ENCODE data around the gene CDC42BPB. TPM values are rescaled to one million over a fixed set of nuclear protein-coding genes. Genes with fewer than 3 reads are reported as not detected.

Gene CDC42BPB
- total RNA-seq, 1 experiment from 2014 or later: 96.9 TPM

DNA sequence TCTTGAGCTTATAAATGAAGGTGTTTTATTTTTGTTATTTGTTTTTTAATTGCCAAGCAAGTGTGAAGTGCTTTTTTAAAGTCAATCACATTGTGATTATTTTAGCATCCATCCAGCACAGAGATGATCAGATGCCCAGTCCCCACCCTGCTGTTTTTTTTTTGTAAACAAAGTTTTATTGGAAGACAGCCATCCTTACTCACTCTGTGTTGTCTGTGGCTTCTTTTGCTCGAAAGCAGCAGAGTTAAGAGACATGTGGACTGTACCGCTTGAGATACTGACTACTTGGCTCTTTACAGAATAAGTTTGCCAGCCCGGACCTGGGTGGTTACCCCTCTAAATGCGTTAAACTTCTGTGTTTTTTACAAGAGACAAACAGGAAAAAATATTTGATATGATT lies 165.8 kb downstream of the CDC42BPB start (continued):
- TF ChIP-seq, protein P1, sequence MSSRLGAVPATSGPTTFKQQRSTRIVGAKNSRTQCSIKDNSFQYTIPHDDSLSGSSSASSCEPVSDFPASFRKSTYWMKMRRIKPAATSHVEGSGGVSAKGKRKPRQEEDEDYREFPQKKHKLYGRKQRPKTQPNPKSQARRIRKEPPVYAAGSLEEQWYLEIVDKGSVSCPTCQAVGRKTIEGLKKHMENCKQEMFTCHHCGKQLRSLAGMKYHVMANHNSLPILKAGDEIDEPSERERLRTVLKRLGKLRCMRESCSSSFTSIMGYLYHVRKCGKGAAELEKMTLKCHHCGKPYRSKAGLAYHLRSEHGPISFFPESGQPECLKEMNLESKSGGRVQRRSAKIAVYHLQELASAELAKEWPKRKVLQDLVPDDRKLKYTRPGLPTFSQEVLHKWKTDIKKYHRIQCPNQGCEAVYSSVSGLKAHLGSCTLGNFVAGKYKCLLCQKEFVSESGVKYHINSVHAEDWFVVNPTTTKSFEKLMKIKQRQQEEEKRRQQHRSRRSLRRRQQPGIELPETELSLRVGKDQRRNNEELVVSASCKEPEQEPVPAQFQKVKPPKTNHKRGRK (CRISPR knock-in tag; IDR thresholded peaks at IDR 0.05; ENCODE audit: borderline replicate concordance): no peak
- TF ChIP-seq, protein P2, sequence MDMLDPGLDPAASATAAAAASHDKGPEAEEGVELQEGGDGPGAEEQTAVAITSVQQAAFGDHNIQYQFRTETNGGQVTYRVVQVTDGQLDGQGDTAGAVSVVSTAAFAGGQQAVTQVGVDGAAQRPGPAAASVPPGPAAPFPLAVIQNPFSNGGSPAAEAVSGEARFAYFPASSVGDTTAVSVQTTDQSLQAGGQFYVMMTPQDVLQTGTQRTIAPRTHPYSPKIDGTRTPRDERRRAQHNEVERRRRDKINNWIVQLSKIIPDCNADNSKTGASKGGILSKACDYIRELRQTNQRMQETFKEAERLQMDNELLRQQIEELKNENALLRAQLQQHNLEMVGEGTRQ (CRISPR knock-in tag; IDR thresholded peaks at IDR 0.05): no peak
- no peak for TF ChIP-seq KAT7 (CRISPR knock-in tag; IDR thresholded peaks at IDR 0.05; ENCODE audit: borderline replicate concordance)
- TF ChIP-seq, protein P3, sequence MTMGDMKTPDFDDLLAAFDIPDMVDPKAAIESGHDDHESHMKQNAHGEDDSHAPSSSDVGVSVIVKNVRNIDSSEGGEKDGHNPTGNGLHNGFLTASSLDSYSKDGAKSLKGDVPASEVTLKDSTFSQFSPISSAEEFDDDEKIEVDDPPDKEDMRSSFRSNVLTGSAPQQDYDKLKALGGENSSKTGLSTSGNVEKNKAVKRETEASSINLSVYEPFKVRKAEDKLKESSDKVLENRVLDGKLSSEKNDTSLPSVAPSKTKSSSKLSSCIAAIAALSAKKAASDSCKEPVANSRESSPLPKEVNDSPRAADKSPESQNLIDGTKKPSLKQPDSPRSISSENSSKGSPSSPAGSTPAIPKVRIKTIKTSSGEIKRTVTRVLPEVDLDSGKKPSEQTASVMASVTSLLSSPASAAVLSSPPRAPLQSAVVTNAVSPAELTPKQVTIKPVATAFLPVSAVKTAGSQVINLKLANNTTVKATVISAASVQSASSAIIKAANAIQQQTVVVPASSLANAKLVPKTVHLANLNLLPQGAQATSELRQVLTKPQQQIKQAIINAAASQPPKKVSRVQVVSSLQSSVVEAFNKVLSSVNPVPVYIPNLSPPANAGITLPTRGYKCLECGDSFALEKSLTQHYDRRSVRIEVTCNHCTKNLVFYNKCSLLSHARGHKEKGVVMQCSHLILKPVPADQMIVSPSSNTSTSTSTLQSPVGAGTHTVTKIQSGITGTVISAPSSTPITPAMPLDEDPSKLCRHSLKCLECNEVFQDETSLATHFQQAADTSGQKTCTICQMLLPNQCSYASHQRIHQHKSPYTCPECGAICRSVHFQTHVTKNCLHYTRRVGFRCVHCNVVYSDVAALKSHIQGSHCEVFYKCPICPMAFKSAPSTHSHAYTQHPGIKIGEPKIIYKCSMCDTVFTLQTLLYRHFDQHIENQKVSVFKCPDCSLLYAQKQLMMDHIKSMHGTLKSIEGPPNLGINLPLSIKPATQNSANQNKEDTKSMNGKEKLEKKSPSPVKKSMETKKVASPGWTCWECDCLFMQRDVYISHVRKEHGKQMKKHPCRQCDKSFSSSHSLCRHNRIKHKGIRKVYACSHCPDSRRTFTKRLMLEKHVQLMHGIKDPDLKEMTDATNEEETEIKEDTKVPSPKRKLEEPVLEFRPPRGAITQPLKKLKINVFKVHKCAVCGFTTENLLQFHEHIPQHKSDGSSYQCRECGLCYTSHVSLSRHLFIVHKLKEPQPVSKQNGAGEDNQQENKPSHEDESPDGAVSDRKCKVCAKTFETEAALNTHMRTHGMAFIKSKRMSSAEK (CRISPR knock-in tag; IDR thresholded peaks at IDR 0.05; ENCODE audit: borderline replicate concordance): no peak

DNA sequence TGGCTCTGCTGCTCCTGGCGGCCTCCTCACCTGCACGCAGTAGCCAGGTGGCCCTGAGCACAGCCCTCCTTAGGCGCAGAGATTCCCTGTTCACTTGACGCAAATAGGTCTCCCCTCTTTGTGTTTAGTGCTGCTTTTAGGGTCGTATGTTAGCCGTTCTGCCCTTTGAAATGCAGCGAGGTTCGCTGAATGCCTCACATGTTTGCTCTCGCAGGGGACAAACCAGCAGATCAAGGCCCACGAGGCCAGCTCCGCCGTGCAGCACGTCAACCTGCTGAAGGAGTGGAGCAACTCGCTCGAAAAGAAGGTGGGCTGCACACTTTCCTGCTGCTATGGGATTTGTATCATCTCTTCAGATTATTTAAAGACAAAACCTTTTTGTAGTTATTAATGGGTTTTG lies 166.2 kb downstream of the CDC42BPB start:
- ChIA-PET CTCF (no interaction called here), POLR2A (no interaction called here)
- H3K9me3 Mint-ChIP-seq: no peaks in the 10 kb centered on the region
- ATAC-seq (no peak), DNase-seq (ENCODE audit: low spot score) (no peak)
- H3K27ac Mint-ChIP-seq: no peak overlapping the region
- H3K4me3 Mint-ChIP-seq: no peak overlapping the region
- TF ChIP-seq, protein P4, sequence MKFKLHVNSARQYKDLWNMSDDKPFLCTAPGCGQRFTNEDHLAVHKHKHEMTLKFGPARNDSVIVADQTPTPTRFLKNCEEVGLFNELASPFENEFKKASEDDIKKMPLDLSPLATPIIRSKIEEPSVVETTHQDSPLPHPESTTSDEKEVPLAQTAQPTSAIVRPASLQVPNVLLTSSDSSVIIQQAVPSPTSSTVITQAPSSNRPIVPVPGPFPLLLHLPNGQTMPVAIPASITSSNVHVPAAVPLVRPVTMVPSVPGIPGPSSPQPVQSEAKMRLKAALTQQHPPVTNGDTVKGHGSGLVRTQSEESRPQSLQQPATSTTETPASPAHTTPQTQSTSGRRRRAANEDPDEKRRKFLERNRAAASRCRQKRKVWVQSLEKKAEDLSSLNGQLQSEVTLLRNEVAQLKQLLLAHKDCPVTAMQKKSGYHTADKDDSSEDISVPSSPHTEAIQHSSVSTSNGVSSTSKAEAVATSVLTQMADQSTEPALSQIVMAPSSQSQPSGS (CRISPR knock-in tag; IDR thresholded peaks at IDR 0.05; ENCODE audit: borderline replicate concordance, low read depth): no peak
- H3K4me1 Mint-ChIP-seq: no peaks in the 10 kb centered on the region
- no peaks in the 10 kb centered on the region for H3K27me3 Mint-ChIP-seq (ENCODE audit: low read depth)
- H3K36me3 Mint-ChIP-seq: no peaks in the 10 kb centered on the region

DNA sequence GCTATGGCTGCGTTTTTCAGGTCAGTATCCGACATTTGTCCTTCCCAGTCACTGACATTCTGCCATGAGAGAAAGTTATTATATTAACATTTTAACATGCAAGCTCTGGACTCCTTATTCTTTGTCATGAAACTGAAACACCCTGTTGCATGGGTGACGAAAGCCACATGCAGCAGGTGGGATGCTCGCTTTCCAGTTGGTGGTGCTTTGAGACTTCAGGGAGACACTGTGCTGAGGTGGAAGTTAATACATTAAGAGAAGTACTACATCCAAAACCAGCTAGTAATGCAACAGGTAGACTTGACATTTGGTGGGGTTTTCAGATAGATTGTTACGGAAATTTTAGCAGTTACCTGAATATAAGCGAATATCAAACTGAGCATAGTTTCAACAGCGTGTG lies 167.7 kb downstream of the CDC42BPB start:
- H3K27ac Mint-ChIP-seq: no peak overlapping the region
- ChIA-PET CTCF (interaction anchor here (1.4 kb wide), 1 partner anchor 11 kb away, joined by 4 read pairs; no protein-coding TSS in a partner anchor), POLR2A (no interaction called here)
- no peaks in the 10 kb centered on the region for H3K9me3 Mint-ChIP-seq
- no peak for ATAC-seq
- no peaks in the 10 kb centered on the region for H3K4me1 Mint-ChIP-seq
- no peaks in the 10 kb centered on the region for H3K36me3 Mint-ChIP-seq
- H3K4me3 Mint-ChIP-seq: no peak overlapping the region
- H3K27me3 Mint-ChIP-seq (ENCODE audit: low read depth): no peaks in the 10 kb centered on the region
- no peak for DNase-seq (ENCODE audit: low spot score)
- TF ChIP-seq FOXK1 (CRISPR knock-in tag; IDR thresholded peaks at IDR 0.05) (no peak), JUN (CRISPR knock-in tag; IDR thresholded peaks at IDR 0.05) (no peak), ZNF671 (CRISPR knock-in tag; IDR thresholded peaks at IDR 0.05) (no peak), IRF2 (CRISPR knock-in tag; IDR thresholded peaks at IDR 0.05; ENCODE audit: borderline replicate concordance, low read depth) (no peak), SMAD3 (CRISPR knock-in tag; IDR thresholded peaks at IDR 0.05; ENCODE audit: borderline replicate concordance) (no peak)
- TF ChIP-seq, protein P5, sequence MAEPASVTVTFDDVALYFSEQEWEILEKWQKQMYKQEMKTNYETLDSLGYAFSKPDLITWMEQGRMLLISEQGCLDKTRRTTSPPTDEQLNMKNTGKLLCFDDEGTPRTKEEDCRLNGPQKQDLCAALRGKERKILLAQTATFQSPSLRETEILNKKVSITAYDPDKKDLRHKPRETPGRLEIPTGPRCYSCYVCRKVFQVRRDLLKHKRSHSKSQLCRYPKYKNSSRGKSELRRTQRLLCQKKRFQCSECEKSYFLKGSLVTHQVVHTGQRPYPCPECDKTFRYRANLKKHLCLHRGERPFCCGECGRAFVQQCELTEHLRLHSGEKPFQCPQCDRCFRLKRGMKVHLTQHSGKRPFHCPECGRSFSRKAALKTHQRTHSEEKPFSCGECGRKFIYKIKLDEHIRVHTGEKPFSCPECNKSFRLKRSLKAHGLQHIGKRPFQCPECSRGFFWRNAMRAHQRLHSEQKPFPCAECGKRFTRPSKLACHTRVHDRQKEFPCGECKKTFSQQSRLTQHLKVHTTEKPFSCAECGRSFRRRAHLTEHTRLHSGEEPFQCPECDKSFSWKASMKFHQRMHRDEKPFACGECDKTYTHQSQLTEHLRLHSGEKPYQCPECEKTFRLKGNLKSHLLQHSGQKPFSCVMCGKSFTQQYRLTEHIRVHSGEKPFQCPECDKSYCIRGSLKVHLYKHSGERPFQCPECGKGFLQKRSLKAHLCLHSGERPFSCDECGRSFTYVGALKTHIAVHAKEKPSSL (CRISPR knock-in tag; conservative IDR thresholded peaks at IDR 0.05): no peak

Measured in WTC11 (cell line).